ENCODE measurements around the gene SLC2A4RG.

The SLC2A4RG gene

DNA sequence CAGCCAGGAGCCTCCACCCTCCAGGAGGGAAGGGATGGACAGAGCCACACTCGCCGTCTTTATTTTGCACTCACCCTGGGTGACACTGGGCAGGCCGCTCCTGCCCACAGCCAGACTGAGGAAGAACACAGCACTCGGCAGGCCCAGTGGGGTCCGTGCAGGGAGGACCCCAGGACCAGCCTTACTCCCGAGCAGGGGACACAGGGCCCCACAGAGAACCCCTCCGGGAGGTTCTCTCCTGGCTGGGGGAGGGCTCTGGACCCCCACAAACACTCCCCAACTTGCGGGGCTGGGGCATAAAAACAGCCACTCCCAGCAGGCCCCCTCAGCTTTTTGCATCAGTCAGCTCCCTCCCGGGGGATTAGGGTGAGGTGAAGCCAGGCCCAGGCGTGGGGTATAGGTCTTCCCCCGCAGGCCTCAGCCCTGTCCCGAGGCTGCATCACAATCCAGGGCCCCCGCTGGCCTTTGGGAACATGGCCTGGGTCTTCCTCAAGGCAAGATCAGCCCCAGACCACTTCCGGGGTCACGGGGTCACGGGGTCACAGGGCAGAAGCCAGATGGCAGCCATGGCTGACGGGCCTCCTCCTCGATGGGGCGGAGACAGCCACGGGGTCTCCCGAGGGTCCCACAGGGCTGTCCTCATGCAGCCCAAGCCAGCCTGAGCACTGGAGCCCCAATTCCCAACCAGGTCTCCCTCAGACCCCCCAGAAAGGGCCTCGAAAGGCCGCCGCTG is 39.9 kb upstream of the SLC2A4RG start:
- no peak for DNase-seq (ENCODE audit: low read depth)

DNA sequence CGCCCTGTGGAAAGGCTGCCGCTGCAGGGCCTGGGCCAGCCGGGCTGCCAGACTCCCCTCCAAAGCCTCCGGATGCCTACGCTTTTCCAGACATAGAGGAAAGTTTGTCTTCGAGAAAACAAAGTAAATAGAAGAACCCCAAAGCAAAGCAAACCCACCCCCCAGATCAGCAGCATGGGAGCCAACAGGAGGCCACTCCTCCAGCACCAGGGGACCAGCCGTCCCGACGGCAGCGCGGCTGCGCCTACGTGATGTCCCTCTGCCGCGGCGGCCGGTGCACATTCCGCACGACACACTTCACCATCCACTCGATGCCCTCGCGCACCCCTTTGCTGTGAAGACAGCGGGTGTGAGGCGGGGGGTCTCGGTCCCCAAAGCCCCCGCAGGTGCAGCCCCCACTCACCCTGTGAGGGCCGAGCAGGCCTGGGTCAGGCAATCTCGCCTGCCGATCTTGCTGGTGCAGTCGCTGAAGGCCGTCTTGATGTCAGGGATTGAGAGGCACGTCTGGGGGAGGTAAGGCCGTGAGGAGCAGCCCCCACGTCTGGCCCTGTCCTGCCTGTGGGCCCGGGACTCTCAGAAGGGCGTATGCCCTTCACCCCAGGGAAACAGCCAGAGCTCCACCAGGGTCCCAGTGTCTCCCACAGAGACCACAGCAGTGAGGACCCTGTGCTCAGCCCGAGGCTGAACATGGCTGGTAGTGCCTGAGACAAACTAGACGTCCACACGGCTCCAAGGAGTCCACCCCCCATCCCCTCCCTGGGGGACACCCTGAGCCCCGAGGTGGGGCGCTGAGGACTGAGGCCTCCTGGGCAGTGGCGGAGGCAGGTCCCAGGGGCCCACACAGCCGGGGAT is 39.2 kb upstream of the SLC2A4RG start:
- no peak for DNase-seq (ENCODE audit: low read depth)

GRCh38 chr20:63701051-63701328 is 38.6 kb upstream of the SLC2A4RG start:
- no peak for DNase-seq (ENCODE audit: low read depth)

DNA sequence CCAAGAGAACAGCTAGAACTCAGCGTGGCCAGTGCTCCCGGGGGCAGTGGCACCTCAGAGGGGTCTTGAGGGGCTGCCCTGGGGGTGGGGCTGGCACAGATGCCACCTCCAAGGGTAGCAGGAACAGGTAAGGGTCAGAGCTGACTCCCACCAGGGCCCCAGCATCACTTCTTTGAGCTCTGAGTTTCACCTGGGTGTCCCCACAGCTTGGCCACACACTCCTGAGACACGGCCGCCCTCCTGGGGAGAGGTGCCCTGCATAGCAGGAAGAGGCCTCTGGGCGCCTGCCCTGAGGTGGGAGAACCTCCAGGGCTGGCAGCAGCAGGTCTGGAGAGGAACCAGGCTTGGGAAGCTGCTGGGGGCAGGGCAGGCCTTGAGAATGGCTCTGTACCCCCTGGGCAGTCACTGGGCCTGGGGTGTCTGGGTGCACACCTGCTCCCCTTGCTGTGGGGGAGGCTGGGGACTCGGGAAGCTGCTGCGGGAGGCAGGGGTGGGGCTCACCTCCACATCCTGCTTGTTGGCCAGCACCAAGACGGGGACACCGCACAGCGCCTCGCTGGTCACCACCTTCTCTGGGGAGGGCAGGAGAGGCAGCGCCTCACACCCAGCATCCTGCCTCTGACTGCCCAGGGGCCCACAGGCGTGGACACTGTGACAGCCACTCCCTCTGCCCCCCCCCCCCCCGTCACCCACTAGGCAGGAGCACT is 38.1 kb upstream of the SLC2A4RG start:
- no peak for DNase-seq (ENCODE audit: low read depth)

DNA sequence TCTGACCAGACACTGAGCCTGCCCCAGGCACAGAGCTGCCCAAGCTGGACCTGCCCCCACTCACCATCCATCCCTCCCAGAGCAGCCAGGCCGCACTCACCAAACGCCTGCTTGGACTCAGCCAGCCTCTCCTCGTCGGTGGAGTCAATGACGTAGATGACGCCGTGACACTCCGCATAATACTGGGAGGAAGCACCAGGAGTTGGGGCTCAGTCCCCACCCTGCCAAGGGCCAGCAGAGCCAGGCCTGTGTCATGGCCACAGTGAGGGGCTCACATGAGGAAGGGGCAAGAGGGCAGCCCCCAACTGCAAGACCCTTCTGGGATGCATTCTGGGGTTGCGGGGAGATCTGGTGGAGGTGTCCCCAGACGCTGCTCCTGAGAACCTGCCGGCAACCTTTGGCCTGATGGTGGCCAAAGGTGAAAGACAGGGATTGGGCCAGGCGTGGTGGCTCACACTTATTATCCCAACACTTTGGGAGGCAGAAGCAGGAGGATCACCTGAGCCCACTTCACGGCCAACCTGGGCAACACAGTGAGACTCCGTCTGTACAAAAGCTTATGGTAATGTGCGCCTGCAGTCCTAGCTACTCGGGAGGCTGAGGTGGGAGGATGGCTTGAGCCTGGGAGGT is 37.4 kb upstream of the SLC2A4RG start:
- DNase-seq (ENCODE audit: low read depth) = no peak

- DNase-seq (ENCODE audit: low read depth) = no peak
These were observed 36.7 kb upstream of the SLC2A4RG start for GRCh38 chr20:63702751-63703470.

- DNase-seq (ENCODE audit: low read depth) = no peak
These were observed 36.1 kb upstream of the SLC2A4RG start for GRCh38 chr20:63703471-63703975.

GRCh38 chr20:63703976-63704748 is 35.4 kb upstream of the SLC2A4RG start:
- no peak for DNase-seq (ENCODE audit: low read depth)

DNA sequence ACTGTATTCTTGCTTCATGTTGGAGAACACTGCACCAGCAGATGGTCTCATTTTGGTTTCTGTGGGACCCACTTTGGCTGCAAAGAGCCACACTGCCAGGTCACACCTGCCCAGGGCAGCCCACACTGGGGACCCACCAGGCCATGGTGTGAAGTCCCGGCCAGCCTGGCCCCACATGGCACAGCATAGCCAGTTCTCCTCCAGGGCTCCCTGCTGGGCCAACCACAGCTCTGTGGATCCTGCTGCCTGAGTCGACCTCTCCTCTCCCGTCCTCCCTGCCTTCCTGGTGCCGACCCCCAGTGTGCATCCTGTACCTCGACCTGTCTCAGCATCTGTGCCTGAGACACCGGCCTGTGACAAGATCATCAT is 34.8 kb upstream of the SLC2A4RG start:
- no peak for DNase-seq (ENCODE audit: low read depth)

- no peak for DNase-seq (ENCODE audit: low read depth)
These were observed 34.1 kb upstream of the SLC2A4RG start for GRCh38 chr20:63705232-63706026.

GRCh38 chr20:63706027-63706695 is 33.4 kb upstream of the SLC2A4RG start:
- DNase-seq (ENCODE audit: low read depth) = no peak

DNA sequence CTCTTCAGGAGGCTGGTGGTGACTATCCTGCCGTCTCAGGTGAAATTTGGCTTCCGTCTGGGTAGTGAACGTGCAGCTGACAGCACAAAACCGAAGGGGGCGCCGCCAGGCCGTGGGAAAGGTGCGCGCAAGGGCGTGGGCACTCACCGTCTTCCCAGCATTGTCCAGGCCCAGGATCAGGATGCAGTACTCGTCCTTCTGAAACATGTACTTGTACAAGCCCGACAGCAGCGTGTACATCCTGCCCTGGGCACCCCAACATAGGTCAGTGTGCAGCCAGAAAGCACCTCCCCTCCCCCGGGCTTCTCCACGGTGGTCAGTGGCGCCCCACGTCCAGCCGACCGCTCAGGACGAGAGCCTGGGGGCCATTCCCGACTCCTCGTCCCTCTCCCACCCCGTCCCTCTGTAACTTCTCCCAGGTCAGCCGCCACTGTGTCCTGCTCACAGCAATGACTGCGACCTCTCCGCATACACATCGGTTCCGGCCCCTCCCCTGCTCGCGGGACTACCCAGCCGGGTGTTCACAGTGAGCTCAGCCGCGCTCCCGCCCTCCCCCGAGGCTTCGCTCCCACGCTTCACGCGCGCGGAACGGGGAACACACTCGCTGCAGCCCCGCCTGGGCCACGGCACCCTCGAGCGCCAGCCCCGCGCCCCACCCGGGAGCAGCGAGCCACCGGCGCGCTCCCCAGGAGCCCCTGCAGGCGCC is 32.6 kb upstream of the SLC2A4RG start:
- DNase-seq (ENCODE audit: low read depth) = peak; percentile 51

- peak; percentile 80 for DNase-seq (ENCODE audit: low read depth)
These were observed 31.8 kb upstream of the SLC2A4RG start, which contains the start of the genes ARFRP1 and ZGPAT for GRCh38 chr20:63707558-63708300. Gene ARFRP1, minus strand, starts transcription at chr20:63707976. Its CDS starts 885 bp downstream, at chr20:63707091. Gene ZGPAT, plus strand, starts transcription at chr20:63708039. Its CDS starts 542 bp downstream, at chr20:63708581.

DNA sequence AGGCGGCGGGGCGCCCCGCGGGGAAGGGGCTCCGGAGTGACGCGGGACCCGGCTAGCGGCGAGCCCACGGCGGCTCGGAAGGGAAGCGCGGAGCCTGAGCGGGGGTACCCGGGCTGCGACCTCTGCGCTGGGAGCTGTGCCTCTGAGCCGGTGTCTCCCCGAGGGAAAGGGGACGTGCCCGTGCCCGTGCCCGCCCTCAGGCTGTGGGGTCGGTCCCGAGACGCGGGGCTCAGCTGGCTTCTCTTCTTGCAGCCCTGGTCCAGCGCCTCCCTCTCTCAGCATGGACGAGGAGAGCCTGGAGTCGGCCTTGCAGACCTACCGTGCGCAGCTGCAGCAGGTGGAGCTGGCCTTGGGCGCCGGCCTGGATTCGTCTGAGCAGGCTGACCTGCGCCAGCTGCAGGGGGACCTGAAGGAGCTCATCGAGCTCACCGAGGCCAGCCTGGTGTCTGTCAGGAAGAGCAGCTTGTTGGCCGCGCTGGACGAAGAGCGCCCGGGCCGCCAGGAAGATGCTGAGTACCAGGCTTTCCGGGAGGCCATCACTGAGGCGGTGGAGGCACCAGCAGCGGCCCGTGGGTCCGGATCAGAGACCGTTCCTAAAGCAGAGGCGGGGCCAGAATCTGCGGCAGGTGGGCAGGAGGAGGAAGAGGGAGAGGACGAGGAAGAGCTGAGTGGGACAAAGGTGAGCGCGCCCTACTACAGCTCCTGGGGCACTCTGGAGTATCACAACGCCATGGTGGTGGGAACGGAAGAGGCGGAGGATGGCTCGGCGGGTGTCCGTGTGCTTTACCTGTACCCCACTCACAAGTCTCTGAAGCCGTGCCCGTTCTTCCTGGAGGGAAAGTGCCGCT is 31.1 kb upstream of the SLC2A4RG start:
- no peak for DNase-seq (ENCODE audit: low read depth)

GRCh38 chr20:63709149-63709527 is 30.4 kb upstream of the SLC2A4RG start:
- DNase-seq (ENCODE audit: low read depth) = no peak

DNA sequence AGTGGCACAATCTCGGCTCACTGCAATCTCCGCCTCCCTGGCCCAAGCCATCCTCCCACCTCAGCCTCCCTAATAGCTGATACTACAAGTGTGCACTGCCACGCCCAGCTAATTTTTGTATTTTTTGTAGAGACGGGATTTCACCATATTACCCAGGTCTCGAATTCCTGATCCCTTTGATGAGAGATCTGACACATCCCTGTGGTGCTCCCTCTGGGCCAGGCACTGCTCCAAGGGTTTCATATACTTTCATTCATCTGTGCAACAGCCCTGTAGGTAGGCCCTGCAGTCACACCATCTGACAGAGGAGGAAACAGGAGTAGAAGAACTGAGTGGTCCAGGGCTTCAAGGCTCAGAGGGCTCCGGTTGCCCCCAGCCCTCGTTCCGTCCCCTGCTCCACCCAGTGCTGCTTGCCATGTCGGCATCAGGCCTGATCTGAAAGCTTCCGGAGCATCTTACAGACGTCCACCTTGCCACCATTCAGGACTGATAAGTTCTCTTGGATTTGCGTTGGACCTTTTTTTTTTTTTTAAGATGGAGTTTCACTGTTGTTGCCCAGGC is 28.4 kb upstream of the SLC2A4RG start:
- no peak for DNase-seq (ENCODE audit: low read depth)

DNA sequence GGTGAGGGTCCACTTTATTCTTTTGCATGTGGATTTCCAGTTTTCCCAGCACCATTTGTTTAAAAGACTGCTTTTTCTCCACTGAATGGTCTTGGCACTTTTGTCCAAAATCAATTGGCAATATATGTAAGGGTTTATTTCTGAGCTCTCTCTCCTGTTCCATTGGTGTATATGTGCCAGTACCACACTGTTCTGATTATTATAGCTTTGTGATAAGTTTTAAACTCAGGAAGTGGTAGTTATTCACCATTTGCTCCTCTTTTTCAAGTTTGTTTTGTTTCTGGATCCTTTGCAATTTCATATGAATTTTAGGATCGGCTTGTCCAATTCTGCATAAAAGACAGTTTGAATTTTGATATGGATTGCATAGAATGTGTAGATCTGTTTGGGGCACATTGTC is 27.4 kb upstream of the SLC2A4RG start:
- DNase-seq (ENCODE audit: low read depth) = no peak
